DMS 273 (cell line): ENCODE data around the gene ATP2A1.
"Not testable (repeated sequence)": the region's sequence is repeated elsewhere in the genome, so short reads cannot be mapped to it uniquely, and the experiment has no call there.

Experiments used
- DNase-seq: peaks from one replicate; lab custom pipeline; 2025; ENCODE audit not compliant: unreplicated experiment; lab: John Stamatoyannopoulos, UW

ATP2A1 gene

GRCh38 chr16:28904828-28905227, 26.5 kb downstream of the ATP2A1 start:
- no peak for DNase-seq

GRCh38 chr16:28905229-28905754, 27.0 kb downstream of the ATP2A1 start:
- no peak for DNase-seq

- DNase-seq: no peak
Observed at GRCh38 chr16:28905800-28906372, 27.6 kb downstream of the ATP2A1 start.

- DNase-seq: peak; percentile 39
Observed at GRCh38 chr16:28910086-28911031, 32.1 kb downstream of the ATP2A1 start.

GRCh38 chr16:28912558-28912957, 34.3 kb downstream of the ATP2A1 start:
- DNase-seq: no peak

GRCh38 chr16:28913946-28914724, 35.8 kb downstream of the ATP2A1 start:
- DNase-seq: no peak

GRCh38 chr16:28915181-28915580, 36.9 kb downstream of the ATP2A1 start:
- DNase-seq: no peak

GRCh38 chr16:28917095-28917494, 38.8 kb downstream of the ATP2A1 start:
- DNase-seq: no peak

GRCh38 chr16:28918698-28919097, 40.4 kb downstream of the ATP2A1 start:
- DNase-seq: no peak

- DNase-seq: no peak
Observed at GRCh38 chr16:28923231-28923587, 44.9 kb downstream of the ATP2A1 start.

- peak; percentile 50 for DNase-seq
Observed at GRCh38 chr16:28923652-28924398, 45.5 kb downstream of the ATP2A1 start.

- DNase-seq: no peak
Observed at GRCh38 chr16:28924399-28924761, 46.1 kb downstream of the ATP2A1 start.

GRCh38 chr16:28924762-28925385, 46.6 kb downstream of the ATP2A1 start, which contains the start of gene RABEP2:
Gene RABEP2 (minus strand): TSS chr16:28925238. CDS start chr16:28925163, 75 bp downstream.
- DNase-seq: peak; percentile 98

GRCh38 chr16:28925386-28926228, 47.3 kb downstream of the ATP2A1 start:
- DNase-seq: peak; percentile 91

GRCh38 chr16:28926284-28926683, 48.0 kb downstream of the ATP2A1 start:
- DNase-seq: not testable (repeated sequence)

GRCh38 chr16:28927815-28928214, 49.5 kb downstream of the ATP2A1 start:
- DNase-seq: no peak

GRCh38 chr16:28930203-28930602, 51.9 kb downstream of the ATP2A1 start:
- no peak for DNase-seq

GRCh38 chr16:28930652-28931051, 52.4 kb downstream of the ATP2A1 start:
- no peak for DNase-seq

GRCh38 chr16:28931801-28932225, 53.5 kb downstream of the ATP2A1 start, which contains the start of gene CD19:
Gene CD19 (plus strand): TSS chr16:28931971. CDS start chr16:28932001, 30 bp downstream.
- no peak for DNase-seq
